Measurements from ENCODE around the gene MAMLD1.
A peak's percentile ranks its signal among the peaks of the same experiment; 100 is the strongest.

MAMLD1 gene

DNA sequence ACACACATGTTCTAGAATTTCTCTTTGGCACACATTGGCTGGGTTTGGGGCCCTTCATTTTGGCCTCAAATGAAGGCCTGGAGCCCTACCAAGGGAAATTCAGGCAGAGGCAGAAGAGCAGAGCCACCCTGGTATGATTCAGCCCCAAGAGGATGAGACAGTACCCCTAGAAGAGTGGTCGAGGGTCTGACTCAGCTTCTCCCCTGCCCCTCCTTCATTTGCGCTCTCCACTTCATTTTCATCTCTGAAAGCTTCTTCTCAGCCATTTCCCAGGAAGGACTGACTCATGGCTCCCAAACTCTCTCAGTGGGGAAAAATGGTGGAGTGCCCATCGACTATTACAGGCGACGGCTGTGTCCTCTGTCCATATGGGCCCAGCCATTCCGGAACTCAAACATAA lies 43.5 kb downstream of the MAMLD1 start:
- Histone ChIP-seq H2BK15ac (ENCODE audit: low read depth, poor library complexity, severe bottlenecking) (no peak overlapping the region), H3K27me3 (ENCODE audit: control insufficient read depth in 1 of 2, insufficient read depth in 1 of 2, low read length in 2 of 2) (peaks cover 0 to 15% of the 10 kb centered on the region in 2 experiments), H3K4ac (ENCODE audit: low read depth in 1 of 2, low read length in 2 of 2) (no peak overlapping the region), H2BK5ac (ENCODE audit: low read depth, low read length, poor library complexity, severe bottlenecking) (no peak overlapping the region), H2AK5ac (ENCODE audit: low read length, severe bottlenecking) (no peak overlapping the region), H3K79me1 (replicated peaks; ENCODE audit: low read length, poor library complexity, severe bottlenecking) (peaks cover 3% of the 10 kb centered on the region), H3K18ac (ENCODE audit: low read depth in 1 of 2, low read length in 2 of 2) (no peak overlapping the region), H3K36me3 (ENCODE audit: control insufficient read depth in 1 of 2, insufficient read depth in 2 of 2, low read depth in 1 of 2, low read length in 2 of 2) (no peaks in the 10 kb centered on the region), H3K23ac (ENCODE audit: low read length in 2 of 2) (no peak overlapping the region), H3K27ac (ENCODE audit: low read length, poor library complexity, severe bottlenecking) (no peak overlapping the region), H4K8ac (ENCODE audit: low read length) (no peak overlapping the region), H2BK12ac (ENCODE audit: low read length in 2 of 2) (no peak overlapping the region), H3K4me2 (ENCODE audit: low read length, poor library complexity, severe bottlenecking) (no peak overlapping the region), H3K14ac (ENCODE audit: low read length in 2 of 2) (no peak overlapping the region), H2AFZ (ENCODE audit: low read depth, low read length) (no peak overlapping the region), H3K9ac (ENCODE audit: low read length) (no peak overlapping the region), H2BK120ac (ENCODE audit: low read depth, low read length) (no peak overlapping the region), H3K4me1 (ENCODE audit: control insufficient read depth, insufficient read depth, low read depth, low read length) (no peaks in the 10 kb centered on the region), H3K4me3 (ENCODE audit: insufficient read depth in 1 of 2, low read depth in 1 of 2, low read length in 2 of 2) (no peak overlapping the region), H3K9me3 (ENCODE audit: control insufficient read depth, low read length) (no peaks in the 10 kb centered on the region), H4K91ac (ENCODE audit: low read length) (no peak overlapping the region)
- no peak for DNase-seq
- WGBS = 44% methylated on average over 2 of the region's 6 CpGs

DNA sequence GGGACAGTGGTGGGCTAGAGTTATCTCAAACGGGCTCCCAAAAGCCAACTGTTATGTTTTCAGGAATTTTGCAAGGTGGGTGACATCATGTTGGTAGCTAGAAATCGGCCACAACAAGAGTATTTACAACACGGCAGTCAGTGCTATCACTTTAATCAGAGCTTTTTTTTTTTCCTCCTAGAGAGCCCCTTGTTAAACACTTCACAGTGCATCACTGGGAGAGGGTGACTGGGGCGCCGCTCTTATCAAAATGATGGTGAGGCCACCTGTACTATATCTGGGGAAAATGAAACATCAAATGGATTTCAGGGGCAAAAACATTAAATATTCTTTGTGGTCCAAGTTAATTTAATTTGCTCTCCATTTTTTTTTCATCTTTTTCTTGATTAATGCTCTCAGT lies 44.9 kb downstream of the MAMLD1 start:
- Histone ChIP-seq H3K9ac (ENCODE audit: low read length) (no peak overlapping the region), H3K36me3 (ENCODE audit: control insufficient read depth in 1 of 2, insufficient read depth in 2 of 2, low read depth in 1 of 2, low read length in 2 of 2) (no peaks in the 10 kb centered on the region), H2AK5ac (ENCODE audit: low read length, severe bottlenecking) (no peak overlapping the region), H3K9me3 (ENCODE audit: control insufficient read depth, low read length) (no peaks in the 10 kb centered on the region), H3K4ac (ENCODE audit: low read depth in 1 of 2, low read length in 2 of 2) (no peak overlapping the region), H3K18ac (ENCODE audit: low read depth in 1 of 2, low read length in 2 of 2) (no peak overlapping the region), H3K27me3 (ENCODE audit: control insufficient read depth in 1 of 2, insufficient read depth in 1 of 2, low read length in 2 of 2) (peaks cover 0 to 15% of the 10 kb centered on the region in 2 experiments), H3K23ac (ENCODE audit: low read length in 2 of 2) (no peak overlapping the region), H4K8ac (ENCODE audit: low read length) (no peak overlapping the region), H3K79me1 (replicated peaks; ENCODE audit: low read length, poor library complexity, severe bottlenecking) (peaks cover 5% of the 10 kb centered on the region), H4K91ac (ENCODE audit: low read length) (no peak overlapping the region), H2BK5ac (ENCODE audit: low read depth, low read length, poor library complexity, severe bottlenecking) (no peak overlapping the region), H3K14ac (ENCODE audit: low read length in 2 of 2) (no peak overlapping the region), H2BK15ac (ENCODE audit: low read depth, poor library complexity, severe bottlenecking) (no peak overlapping the region), H2BK120ac (ENCODE audit: low read depth, low read length) (no peak overlapping the region), H3K27ac (ENCODE audit: low read length, poor library complexity, severe bottlenecking) (no peak overlapping the region), H3K4me1 (ENCODE audit: control insufficient read depth, insufficient read depth, low read depth, low read length) (no peaks in the 10 kb centered on the region), H3K4me3 (ENCODE audit: insufficient read depth in 1 of 2, low read depth in 1 of 2, low read length in 2 of 2) (no peak overlapping the region), H2BK12ac (ENCODE audit: low read length in 2 of 2) (no peak overlapping the region), H3K4me2 (ENCODE audit: low read length, poor library complexity, severe bottlenecking) (no peak overlapping the region), H2AFZ (ENCODE audit: low read depth, low read length) (no peak overlapping the region)
- DNase-seq = no peak
- 74% methylated on average over 3 of the region's 5 CpGs for WGBS

- 100% methylated on average over 2 of the region's 2 CpGs for WGBS
- no peak overlapping the region for H2BK5ac ChIP-seq (ENCODE audit: low read depth, low read length, poor library complexity, severe bottlenecking)
Measured at GRCh38 chrX:150408561-150408960, 45.4 kb downstream of the MAMLD1 start.

GRCh38 chrX:150409486-150409885 lies 46.4 kb downstream of the MAMLD1 start:
- H3K23ac ChIP-seq (ENCODE audit: low read length in 2 of 2) = no peak overlapping the region
- H3K27me3 ChIP-seq (ENCODE audit: control insufficient read depth in 1 of 2, insufficient read depth in 1 of 2, low read length in 2 of 2) = peaks cover 0 to 22% of the 10 kb centered on the region in 2 experiments
- H3K4me2 ChIP-seq (ENCODE audit: low read length, poor library complexity, severe bottlenecking) = no peak overlapping the region
- no peak overlapping the region for H3K14ac ChIP-seq (ENCODE audit: low read length in 2 of 2)
- no peak overlapping the region for H3K27ac ChIP-seq (ENCODE audit: low read length, poor library complexity, severe bottlenecking)
- no peaks in the 10 kb centered on the region for H3K9me3 ChIP-seq (ENCODE audit: control insufficient read depth, low read length)
- H3K9ac ChIP-seq (ENCODE audit: low read length) = no peak overlapping the region
- no peak overlapping the region for H2BK15ac ChIP-seq (ENCODE audit: low read depth, poor library complexity, severe bottlenecking)
- H3K36me3 ChIP-seq (ENCODE audit: control insufficient read depth in 1 of 2, insufficient read depth in 2 of 2, low read depth in 1 of 2, low read length in 2 of 2) = no peaks in the 10 kb centered on the region
- H2AFZ ChIP-seq (ENCODE audit: low read depth, low read length) = no peak overlapping the region
- DNase-seq = no peak
- no peak overlapping the region for H2BK120ac ChIP-seq (ENCODE audit: low read depth, low read length)
- 100% methylated on average over 3 of the region's 3 CpGs for WGBS
- no peak overlapping the region for H2BK12ac ChIP-seq (ENCODE audit: low read length in 2 of 2)
- H2AK5ac ChIP-seq (ENCODE audit: low read length, severe bottlenecking) = no peak overlapping the region
- H3K4me1 ChIP-seq (ENCODE audit: control insufficient read depth, insufficient read depth, low read depth, low read length) = no peaks in the 10 kb centered on the region
- H3K4me3 ChIP-seq (ENCODE audit: insufficient read depth in 1 of 2, low read depth in 1 of 2, low read length in 2 of 2) = no peak overlapping the region
- H3K4ac ChIP-seq (ENCODE audit: low read depth in 1 of 2, low read length in 2 of 2) = no peak overlapping the region
- H2BK5ac ChIP-seq (ENCODE audit: low read depth, low read length, poor library complexity, severe bottlenecking) = no peak overlapping the region
- no peak overlapping the region for H3K18ac ChIP-seq (ENCODE audit: low read depth in 1 of 2, low read length in 2 of 2)
- peaks cover 5% of the 10 kb centered on the region for H3K79me1 ChIP-seq (replicated peaks; ENCODE audit: low read length, poor library complexity, severe bottlenecking)
- no peak overlapping the region for H4K91ac ChIP-seq (ENCODE audit: low read length)
- no peak overlapping the region for H4K8ac ChIP-seq (ENCODE audit: low read length)

More at GRCh38 chrX:150408561-150408960, 45.4 kb downstream of the MAMLD1 start:
- Histone ChIP-seq H2AK5ac (ENCODE audit: low read length, severe bottlenecking) (no peak overlapping the region), H4K8ac (ENCODE audit: low read length) (no peak overlapping the region), H3K36me3 (ENCODE audit: control insufficient read depth in 1 of 2, insufficient read depth in 2 of 2, low read depth in 1 of 2, low read length in 2 of 2) (no peaks in the 10 kb centered on the region), H3K9me3 (ENCODE audit: control insufficient read depth, low read length) (no peaks in the 10 kb centered on the region), H3K4me3 (ENCODE audit: insufficient read depth in 1 of 2, low read depth in 1 of 2, low read length in 2 of 2) (no peak overlapping the region), H2AFZ (ENCODE audit: low read depth, low read length) (no peak overlapping the region), H3K23ac (ENCODE audit: low read length in 2 of 2) (no peak overlapping the region), H3K79me1 (replicated peaks; ENCODE audit: low read length, poor library complexity, severe bottlenecking) (peaks cover 5% of the 10 kb centered on the region), H2BK12ac (ENCODE audit: low read length in 2 of 2) (no peak overlapping the region), H3K4me1 (ENCODE audit: control insufficient read depth, insufficient read depth, low read depth, low read length) (no peaks in the 10 kb centered on the region), H4K91ac (ENCODE audit: low read length) (no peak overlapping the region), H2BK120ac (ENCODE audit: low read depth, low read length) (no peak overlapping the region), H3K14ac (ENCODE audit: low read length in 2 of 2) (no peak overlapping the region), H3K27ac (ENCODE audit: low read length, poor library complexity, severe bottlenecking) (no peak overlapping the region), H2BK15ac (ENCODE audit: low read depth, poor library complexity, severe bottlenecking) (no peak overlapping the region), H3K18ac (ENCODE audit: low read depth in 1 of 2, low read length in 2 of 2) (no peak overlapping the region), H3K27me3 (ENCODE audit: control insufficient read depth in 1 of 2, insufficient read depth in 1 of 2, low read length in 2 of 2) (peaks cover 0 to 20% of the 10 kb centered on the region in 2 experiments), H3K9ac (ENCODE audit: low read length) (no peak overlapping the region), H3K4ac (ENCODE audit: low read depth in 1 of 2, low read length in 2 of 2) (no peak overlapping the region), H3K4me2 (ENCODE audit: low read length, poor library complexity, severe bottlenecking) (no peak overlapping the region)
- peak; percentile 2 for DNase-seq
